Right hindlimb (tissue), 1 donor: Measurements from ENCODE around the gene RAP1GDS1.
A peak's percentile ranks its signal among the peaks of the same experiment; 100 is the strongest.
"Not testable (repeated sequence)": the region's sequence is repeated elsewhere in the genome, so short reads cannot be mapped to it uniquely, and the experiment has no call there.

Source experiments
- DNase-seq: peaks from one replicate; pipeline ENCODE4 v3.0.0-alpha.2; 2018

The RAP1GDS1 gene

DNA sequence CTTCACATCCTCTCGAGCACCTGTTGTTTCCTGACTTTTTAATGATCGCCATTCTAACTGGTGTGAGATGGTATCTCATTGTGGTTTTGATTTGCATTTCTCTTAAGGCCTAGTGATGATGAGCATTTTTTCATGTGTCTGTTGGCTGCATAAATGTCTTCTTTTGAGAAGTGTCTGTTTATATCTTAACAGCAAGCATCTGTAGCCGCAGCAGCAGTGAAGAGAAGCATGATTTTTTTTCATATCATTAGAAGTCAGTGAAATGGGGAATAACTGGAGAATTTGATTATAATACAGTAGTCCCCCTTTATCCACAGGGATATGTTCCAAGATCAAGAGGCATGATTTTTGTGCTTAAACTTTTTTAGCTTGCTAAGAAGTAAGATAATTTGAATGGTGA is 27.5 kb downstream of the RAP1GDS1 start:
- not testable (repeated sequence) for DNase-seq

DNA sequence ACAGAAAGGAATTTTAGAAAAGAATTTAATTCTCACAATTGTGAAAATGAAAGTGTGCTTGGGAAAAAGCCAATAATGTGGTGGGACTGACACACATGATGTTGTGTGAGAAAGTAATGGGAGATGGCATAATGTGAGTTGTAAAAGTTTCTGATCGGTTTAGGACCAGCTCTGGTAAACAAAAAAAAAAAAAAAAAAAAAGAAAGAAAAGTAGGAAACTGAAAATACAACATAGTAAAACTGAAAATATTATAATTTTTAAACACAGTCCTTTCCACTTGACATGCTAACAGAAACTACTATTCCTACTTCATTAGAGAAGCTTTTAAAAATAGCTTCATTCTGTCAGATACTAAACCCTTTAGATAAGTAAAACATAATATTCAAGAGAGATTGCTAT is 28.2 kb downstream of the RAP1GDS1 start:
- no peak for DNase-seq

DNA sequence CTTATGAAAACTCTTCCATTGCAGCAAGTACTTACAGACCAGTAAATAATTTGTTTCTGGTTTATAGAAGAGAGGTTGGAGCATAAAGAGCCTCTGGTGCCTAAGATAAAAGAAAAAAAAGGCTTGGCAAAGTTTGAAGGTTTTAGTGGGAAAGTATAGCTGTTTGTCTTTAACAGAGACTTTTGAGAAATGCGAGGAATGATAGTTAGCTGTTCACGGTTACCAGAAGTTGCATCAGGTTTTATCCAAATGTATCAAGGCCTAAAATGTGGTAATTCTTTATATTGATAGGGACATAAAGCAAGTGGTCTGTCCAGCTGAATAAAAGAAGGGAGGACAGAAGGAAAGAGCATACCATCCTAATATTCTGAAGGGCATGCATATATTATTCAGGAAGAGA is 29.3 kb downstream of the RAP1GDS1 start:
- DNase-seq, result no peak

DNA sequence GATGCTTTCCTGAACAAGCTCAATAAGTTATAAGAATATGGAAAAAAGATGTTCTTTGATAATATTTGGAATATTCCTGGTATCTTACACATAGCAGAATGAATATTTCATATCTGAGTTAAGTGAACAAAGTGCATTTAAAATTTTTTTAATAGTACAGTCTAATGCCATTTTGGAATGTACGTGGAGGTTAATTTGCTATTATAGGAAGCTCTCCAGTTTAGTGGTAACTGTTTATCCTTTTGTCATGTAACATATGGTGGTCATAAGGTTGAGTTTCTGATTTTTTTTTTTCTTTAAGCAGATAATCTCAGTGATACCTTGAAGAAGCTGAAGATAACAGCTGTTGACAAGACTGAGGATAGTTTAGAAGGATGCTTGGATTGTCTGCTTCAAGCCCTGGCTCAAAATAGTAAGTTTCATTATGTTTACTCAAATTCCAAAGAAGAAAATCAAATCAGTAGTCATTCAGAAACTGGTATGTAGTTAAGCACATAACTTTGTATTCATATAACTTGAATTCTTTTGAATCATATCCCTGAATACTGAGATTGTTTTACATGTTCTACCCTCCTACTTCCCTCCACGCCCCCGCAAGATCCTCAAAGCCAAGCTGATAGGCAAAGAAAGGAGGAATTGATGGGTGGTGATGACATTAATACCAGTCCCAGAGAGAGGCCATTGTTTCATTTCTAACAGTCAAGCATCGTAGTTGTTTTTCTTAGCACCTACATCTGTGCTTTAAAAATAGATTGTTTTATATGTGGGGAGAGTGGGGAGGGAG is 32.1 kb downstream of the RAP1GDS1 start:
- no peak for DNase-seq

DNA sequence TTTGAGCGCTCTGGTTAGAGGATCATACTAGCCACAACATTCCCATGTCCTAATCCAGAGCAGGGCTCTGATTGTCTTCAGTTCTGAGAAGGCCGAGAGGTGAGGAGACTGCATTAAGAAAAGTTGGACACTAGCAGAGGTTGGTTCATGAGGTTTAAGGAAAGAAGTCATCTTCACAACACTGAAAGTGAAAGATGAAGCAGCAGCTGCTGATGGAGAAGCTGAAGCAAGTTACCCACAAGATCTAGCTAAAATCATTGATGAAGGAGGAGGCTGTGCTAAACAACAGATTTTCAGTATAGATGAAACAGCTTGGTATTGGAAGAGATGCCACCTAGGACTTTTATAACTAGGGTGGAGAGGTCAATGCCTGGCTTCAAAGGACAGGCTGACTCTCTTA is 36.8 kb downstream of the RAP1GDS1 start:
- no peak for DNase-seq

DNA sequence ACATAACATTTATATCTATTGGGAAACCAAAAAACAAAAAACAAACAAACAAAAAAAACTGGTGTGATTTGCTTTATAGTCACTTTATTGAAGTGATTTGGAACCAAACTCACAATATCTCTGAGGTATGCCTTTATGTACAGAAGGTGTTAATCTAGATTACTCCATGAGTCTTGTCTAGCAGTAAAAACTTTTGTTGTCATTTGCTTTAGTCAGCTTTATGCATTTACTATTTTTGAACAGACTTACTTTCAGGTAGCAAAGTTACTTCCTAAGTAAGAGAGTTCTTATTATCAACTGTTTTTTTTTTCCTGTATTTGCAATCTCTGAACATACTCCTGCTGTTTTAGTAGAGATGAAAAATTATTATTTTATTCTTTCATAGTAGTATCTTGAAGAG is 39.5 kb downstream of the RAP1GDS1 start:
- DNase-seq, result no peak

DNA sequence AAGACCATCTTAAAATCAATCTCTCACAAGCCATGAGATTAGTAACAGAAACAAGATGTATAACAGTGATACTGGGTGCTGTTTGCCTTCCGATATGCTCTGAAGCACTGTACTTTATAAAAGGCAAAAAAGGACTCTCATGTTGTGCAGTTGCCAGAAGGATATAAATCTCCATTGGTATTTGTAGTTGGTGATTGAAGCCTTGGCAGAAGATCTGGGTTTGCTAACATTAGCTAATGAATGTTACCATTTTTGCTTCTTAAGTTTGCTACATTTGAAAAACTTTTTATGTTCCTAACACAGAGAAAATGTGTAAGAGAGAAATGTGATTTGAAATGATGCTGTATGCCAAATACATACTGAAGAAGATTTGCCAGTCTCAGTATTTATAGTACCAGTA is 44.4 kb downstream of the RAP1GDS1 start:
- DNase-seq, result no peak

DNA sequence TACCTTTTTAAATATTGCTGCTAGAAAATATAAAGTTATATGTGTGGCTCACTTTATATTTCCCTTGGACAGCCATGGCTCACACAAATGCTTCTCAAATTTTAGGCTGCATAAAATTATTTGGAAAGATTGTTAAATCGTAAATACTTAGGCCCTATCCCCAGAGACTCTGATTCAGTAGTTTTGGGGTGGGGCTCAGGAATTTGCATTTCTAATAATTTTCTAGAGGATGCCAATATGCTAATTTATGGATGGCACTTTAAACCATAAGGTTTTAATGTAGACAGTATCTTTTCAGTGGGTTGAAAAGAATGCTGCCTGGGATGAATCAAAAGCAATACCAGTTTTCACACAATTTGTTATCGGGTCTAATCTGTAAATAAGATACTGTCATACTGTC is 49.7 kb downstream of the RAP1GDS1 start:
- no peak for DNase-seq

DNA sequence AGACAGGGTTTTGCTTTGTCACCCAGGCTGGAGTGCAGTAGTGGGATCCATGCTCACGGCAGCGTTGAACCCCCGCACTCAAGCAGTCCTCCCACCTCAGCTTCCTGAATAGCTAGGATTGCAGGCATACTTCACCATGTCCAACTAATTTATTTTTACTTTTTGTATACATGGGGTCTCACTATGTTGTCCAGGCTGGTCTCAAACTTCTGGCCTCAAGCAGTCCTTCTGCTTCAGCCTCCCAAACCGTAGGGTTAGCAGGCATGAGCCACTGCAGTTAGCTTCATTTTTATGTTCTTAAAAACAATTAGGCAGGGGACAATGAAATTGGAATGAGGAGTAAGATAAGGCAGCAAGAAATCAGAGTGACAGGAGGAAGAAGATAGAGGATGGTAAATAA is 50.5 kb downstream of the RAP1GDS1 start:
- no peak for DNase-seq

DNA sequence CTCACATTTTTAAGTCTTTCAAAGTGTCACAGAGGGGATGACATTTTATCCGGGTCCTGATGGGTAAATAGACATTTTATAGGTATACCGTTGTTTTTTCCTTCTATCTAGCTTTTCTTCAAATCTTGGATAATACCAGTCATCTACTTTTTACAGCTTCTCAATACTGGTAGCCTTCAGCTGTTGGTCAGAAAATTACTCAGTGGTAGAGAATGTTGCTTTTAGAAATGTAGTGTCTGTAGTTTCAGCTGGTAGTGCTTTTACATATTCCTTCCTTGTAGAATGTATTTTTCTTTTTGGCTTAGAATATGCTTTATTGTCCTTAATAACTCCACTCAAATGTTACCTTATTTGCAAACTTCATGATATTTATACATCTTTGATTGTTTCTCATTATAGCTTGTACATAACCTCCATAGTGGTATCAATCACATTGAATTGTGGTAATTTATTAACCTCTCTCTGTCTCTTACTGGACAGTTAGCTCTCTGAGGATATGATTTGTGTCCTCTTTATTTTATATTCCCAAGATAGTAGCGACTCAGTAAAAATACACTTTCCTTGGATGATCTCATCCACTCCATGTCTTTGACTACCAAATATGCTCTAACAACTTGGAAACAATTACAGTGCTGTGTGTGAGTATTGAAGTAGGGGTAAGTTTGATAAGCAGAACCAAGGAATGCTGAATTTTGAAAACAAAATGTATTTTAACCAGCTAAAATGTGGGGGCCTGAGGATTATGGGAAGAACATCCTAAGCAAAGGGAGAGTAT is 53.8 kb downstream of the RAP1GDS1 start:
- no peak for DNase-seq

DNA sequence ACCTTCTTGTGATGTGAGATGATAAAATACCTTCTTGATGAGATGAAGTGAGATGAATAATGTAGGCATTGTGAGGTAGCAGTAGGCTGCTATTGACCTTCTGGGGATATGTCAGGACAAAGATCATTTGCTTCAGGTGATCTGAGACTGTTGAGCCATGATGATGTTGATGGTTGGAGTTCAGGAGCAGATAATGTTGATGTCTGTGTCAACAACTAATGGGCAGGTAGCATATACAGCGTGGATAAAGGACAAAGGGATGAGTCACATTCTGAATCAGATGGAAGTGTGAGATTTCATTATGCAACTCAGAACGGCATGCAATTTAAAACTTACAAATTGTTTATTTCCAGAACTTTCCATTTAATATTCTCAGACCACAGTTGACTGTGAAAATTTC is 57.3 kb downstream of the RAP1GDS1 start:
- no peak for DNase-seq

DNA sequence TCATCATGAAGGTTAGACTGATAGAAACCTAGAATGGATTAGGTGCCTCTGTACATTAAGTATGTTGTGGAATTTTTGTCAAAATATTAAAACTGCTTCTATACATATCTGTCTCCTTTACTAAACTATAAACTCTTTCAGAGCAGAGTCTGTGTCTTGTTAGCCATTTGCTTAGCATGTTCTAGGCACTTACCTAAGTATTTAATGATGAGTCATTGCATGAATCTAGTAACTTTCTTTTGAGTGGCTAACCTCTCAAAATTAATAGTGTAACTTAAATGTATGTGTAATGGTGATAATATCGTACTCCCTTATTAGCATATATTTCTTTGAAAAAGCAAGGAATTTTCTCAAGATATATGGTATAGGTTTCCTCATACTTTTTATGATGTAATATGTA is 57.8 kb downstream of the RAP1GDS1 start:
- DNase-seq, result no peak

DNA sequence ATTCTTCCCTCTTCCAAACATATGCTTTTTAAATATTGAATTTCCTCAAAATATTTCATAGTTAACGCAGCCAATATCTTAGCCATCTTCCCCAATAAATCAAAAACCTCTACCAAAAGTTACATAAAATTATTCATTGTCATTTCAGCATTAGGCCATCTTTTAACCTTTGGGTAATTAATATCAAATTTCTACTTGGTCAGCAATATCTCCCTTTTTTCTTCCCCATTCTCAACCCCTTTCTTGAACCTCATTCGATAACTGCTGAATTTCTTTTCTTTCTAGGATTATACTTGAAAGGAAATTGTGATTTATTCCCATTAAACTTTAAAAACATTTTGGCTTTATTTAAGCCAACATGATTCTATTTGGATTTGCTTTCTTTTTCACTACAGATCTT is 65.0 kb downstream of the RAP1GDS1 start:
- DNase-seq, result no peak

DNA sequence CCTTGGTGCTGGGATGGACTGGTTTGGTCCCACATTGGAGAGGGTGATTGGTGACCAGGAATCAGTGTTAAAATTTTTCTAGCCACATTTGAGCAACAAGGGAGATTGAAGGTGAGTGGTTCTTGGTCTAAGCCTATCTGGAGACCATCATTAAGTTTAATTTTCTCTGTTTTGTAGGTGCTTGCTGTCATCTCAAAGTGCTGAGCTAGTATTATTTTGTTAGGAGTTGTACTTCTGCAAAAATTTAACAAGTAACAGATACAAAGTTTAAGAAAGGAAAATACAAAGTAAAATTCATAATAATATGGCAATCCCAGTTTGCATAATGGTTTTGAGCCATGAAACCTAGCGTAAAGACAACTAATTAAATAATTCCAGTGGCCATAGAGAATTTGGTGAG is 66.5 kb downstream of the RAP1GDS1 start:
- no peak for DNase-seq

DNA sequence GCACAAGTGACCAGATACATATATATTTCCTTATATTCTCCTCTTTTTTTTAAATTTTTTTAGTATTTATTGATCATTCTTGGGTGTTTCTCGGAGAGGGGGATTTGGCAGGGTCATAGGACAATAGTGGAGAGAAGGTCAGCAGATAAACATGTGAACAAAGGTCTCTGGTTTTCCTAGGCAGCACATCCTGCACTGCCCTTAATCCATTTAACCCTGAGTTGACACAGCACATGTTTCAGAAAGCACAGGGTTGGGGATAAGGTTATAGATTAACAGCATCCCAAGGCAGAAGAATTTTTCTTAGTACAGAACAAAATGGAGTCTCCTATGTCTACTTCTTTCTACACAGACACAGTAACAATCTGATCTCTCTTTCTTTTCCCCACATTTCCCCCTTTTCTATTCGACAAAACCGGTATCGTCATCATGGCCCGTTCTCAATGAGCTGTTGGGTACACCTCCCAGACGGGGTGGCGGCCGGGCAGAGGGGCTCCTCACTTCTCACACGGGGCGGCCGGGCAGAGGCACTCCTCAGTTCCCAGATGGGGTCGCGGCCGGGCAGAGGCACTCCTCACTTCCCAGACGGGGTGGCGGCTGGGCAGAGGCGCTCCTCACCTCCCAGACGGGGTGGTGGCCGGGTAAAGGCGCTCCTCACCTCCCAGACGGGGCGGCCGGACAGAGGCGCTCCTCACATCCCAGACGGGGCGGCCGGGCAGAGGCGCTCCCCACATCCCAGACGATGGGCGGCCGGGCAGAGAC is 68.9 kb downstream of the RAP1GDS1 start:
- not testable (repeated sequence) for DNase-seq

DNA sequence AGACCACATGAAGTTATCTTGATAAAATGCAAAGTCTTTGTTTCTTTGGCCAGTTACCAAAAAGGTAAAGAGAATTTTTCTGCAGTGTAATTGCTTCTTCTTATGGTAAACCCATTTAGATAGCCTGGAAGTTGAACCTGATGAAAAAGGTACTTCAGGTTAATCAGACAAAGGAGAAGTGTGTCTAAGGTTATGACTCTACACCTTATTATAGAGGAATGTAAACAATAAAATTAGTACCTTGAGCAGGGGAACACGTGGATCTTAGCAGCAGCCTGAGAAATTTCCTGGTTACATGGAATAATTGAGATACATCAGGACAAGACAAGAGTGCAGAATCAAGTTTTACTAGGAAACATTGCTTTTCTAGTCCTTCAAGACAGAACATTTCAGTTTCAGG is 70.8 kb downstream of the RAP1GDS1 start:
- DNase-seq, result no peak

DNA sequence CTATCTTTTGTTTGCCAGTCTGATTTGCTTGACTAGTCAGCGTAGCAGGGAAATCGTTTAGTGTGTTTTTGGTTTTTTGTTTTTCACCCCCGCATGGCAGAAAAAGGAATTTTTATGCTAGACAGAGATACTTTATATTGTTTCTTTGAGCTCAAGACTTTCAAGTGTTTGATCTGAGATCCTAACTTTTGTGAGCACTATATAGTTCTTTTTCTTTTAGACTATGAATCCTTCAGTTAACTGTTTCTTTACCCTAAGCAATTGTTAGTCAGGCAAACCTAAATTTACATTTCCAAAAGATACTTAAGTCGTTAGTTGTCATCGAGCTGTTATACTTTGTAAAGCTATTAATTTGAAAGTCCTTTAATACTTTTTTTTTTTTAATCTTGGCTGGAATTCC is 73.3 kb downstream of the RAP1GDS1 start:
- no peak for DNase-seq

DNA sequence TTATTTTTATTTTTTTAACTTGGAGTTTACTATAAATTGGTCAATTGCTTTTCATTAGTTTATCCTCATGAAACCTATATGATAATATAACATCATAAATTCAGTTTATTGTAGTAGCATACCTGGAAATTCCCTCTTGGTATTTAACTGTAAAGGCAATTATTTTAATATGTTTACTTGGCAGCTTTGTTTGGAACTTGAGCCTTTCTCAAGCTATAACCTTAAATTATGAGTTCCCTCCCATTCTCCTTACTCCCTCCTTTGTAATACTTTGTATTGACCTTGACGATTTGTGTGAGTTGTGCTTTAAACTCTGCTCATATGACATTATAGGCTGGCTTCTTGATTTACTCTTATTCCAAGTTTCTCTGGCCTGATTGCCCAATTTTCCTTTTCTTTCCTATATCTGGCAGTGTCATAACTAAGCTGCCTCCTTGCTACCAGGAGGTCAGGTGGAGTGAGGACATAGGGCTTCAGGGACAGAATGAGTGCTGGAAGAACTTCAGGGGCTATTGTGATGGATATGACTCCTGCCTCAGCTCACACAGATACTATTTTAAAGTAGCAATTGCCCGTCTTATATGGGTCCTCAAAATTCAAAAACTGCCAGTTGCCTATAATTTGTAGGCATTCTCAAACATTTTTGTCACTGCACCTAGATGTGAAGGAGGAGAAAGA is 77.7 kb downstream of the RAP1GDS1 start:
- no peak for DNase-seq

DNA sequence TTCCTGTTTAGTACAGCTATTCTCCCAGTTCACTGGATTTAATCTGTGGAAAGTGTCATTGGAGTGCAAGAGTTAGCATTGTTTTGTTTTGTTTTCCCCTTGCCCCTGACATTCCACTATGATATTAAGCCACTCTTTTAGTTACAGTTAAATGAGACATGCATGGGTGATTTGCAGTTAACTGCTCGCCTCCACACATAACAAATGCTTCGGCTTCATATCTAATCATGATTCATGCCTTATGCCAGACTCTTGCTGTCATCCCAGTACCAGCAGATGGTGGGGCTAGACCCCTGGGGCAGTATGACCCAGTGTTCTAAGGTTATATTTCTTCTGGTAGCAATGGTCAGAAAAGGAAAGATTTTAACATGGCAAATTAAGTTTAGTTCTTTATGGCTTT is 80.1 kb downstream of the RAP1GDS1 start:
- peak; percentile 18 for DNase-seq

DNA sequence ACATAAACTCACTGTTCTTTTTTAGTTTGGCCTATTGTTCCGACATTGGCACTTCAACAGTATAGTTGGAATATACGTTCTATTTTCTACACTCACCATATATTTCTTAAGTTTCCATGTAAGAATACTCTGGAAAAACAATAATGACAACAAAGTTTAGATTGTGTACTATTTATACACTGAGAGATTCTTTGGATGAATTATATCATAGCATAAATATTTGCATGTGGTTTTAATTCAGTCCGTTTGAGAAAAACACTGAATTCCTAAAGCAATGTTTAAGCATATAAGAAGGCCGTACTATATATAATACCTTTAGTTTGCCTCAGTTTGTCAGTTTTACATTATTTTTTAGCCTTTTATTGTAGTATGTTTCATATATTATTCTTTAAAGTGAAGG is 82.4 kb downstream of the RAP1GDS1 start:
- DNase-seq, result no peak

DNA sequence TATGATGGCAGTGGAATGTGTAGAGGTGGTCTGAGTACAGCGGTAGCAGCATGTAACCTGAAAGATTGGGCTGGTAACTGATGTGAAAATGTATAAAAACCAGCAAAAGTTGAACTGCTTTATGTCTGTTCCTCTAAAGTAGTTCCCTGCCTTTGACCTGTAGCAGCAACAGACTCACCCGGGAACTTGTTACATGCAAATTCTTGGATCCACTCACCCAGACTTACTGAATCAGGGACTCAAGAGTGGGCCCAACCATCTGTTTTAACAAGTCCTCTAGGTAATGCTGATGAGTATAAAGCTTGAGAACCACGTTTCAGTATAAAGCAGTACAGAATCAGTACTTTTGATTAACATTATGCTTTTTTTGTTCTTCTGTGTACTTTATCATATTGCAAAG is 84.7 kb downstream of the RAP1GDS1 start:
- no peak for DNase-seq

DNA sequence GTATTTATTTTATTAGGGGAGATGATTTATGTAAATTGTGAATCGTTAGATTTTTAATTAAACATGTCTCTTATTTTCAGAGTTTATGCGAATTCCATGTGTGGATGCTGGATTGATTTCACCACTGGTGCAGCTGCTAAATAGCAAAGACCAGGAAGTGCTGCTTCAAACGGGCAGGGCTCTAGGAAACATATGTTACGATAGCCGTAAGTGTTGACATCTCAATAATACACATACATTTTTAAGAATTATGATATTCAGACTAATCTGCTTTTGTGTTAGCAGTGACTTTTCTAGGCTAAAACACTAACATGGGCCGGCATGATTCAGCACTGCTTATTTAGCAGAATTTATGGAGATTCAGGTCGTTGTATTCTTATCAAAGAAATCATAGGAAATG is 91.2 kb downstream of the RAP1GDS1 start:
- no peak for DNase-seq

DNA sequence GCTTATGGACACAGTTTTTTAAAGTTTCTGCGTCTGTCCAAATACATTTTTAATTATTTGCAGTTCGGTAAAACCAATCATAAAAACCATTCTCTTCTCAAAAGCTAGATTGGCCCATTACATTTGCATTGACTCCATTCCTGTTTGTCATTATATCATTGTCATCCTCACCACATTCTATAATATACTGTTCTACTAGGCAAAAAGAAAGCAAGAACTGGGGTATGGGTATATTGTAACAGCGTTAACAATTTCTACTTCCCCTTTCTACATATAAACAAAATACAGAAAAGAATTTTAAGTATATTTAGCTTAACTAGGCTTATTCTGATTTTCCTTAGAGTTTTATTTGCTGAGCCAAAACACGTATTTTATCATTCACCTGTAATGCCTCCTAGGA is 91.8 kb downstream of the RAP1GDS1 start:
- DNase-seq, result no peak
